B cell (primary cell): Measurements from ENCODE around the gene BDKRB1.

ENCODE experiments used
- CTCF ChIP-seq: fragments of 200-600 bp; IDR thresholded peaks from one replicate; pipeline ENCODE4 v1.8.0; 2022; ENCODE audit warnings: antibody characterized with exemption, mild to moderate bottlenecking
- EZH2 ChIP-seq: IDR thresholded peaks from 2 replicates; pipeline ENCODE4 v1.6.1; 2012; ENCODE audit warnings: borderline replicate concordance, low read depth, mild to moderate bottlenecking, moderate library complexity, low read length; ENCODE audit not compliant: insufficient read depth, poor library complexity, severe bottlenecking

- TF ChIP-seq CTCF (no peak), EZH2 (no peak)
Observed at GRCh38 chr14:96285667-96286066, 29.7 kb downstream of the BDKRB1 start.
